NCI-H1930 (cell line): ENCODE results near the gene CAMLG.

ENCODE experiments used
- DNase-seq, 2 experiments: peaks; one replicate each; lab custom pipeline; 2025; lab: John Stamatoyannopoulos, UW

The CAMLG gene

GRCh38 chr5:134784241-134784920 is 46.0 kb downstream of the CAMLG start:
- no peak for DNase-seq

GRCh38 chr5:134784946-134785620 is 46.7 kb downstream of the CAMLG start:
- DNase-seq, result no peak

- no peak for DNase-seq
These were observed 49.3 kb downstream of the CAMLG start for GRCh38 chr5:134787692-134788091.

- no peak for DNase-seq
These were observed 53.2 kb downstream of the CAMLG start for GRCh38 chr5:134791580-134791979.

- no peak for DNase-seq
These were observed 53.9 kb downstream of the CAMLG start for GRCh38 chr5:134792286-134792685.

GRCh38 chr5:134793111-134793510 is 54.8 kb downstream of the CAMLG start:
- no peak for DNase-seq

GRCh38 chr5:134794082-134794481 is 55.7 kb downstream of the CAMLG start:
- DNase-seq, result no peak

GRCh38 chr5:134794819-134795218 is 56.5 kb downstream of the CAMLG start:
- no peak for DNase-seq

GRCh38 chr5:134798468-134798867 is 60.1 kb downstream of the CAMLG start:
- no peak for DNase-seq
